Panc1 (cell line): Measurements from ENCODE around the gene TRAPPC10.

Experiments
- POLR2AphosphoS5 ChIP-seq: IDR thresholded peaks from 2 replicates; pipeline ENCODE4 v1.6.1; 2012; ENCODE audit warnings: mild to moderate bottlenecking, low read depth, low read length, moderate library complexity
- REST ChIP-seq, 2 experiments: IDR thresholded peaks; 2 replicates each; pipeline ENCODE4 v1.6.1; 2011 to 2012; ENCODE audit warnings: low read depth in 2 of 2, control low read depth in 1 of 2, low read length in 1 of 2, mild to moderate bottlenecking in 1 of 2, moderate library complexity in 1 of 2; ENCODE audit not compliant: insufficient read depth in 1 of 2
- TF ChIP-seq, protein P1 (sequence below): fragments of 450-650 bp; IDR thresholded peaks from 2 replicates; pipeline ENCODE4 v1.5.1; 2017; ENCODE audit warnings: mild to moderate bottlenecking

DNA sequence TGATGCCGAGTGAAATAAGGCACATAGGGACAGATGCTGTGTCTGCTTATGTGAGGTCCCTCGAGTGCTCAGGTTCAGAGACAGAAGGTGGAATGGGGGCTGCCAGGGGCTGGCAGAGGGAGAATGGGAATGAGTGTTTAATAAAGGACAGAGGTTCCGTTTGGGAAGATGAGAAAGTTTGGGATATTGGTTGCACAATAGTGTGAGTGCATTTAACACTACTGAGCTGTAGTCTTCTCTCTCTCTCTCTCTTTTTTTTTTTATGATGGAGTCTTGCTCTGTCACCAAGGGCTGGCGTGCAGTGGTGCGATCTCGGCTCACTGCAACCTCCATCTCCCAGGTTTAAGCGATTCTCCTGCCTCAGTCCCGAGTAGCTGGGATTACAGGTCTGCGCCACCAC is 44.9 kb downstream of the TRAPPC10 start:
- TF ChIP-seq REST (IDR thresholded peaks at IDR 0.05; ENCODE audit: insufficient read depth in 1 of 2, low read depth in 2 of 2, low read length in 1 of 2) (no peak), POLR2AphosphoS5 (no peak)
- TF ChIP-seq, protein P1, sequence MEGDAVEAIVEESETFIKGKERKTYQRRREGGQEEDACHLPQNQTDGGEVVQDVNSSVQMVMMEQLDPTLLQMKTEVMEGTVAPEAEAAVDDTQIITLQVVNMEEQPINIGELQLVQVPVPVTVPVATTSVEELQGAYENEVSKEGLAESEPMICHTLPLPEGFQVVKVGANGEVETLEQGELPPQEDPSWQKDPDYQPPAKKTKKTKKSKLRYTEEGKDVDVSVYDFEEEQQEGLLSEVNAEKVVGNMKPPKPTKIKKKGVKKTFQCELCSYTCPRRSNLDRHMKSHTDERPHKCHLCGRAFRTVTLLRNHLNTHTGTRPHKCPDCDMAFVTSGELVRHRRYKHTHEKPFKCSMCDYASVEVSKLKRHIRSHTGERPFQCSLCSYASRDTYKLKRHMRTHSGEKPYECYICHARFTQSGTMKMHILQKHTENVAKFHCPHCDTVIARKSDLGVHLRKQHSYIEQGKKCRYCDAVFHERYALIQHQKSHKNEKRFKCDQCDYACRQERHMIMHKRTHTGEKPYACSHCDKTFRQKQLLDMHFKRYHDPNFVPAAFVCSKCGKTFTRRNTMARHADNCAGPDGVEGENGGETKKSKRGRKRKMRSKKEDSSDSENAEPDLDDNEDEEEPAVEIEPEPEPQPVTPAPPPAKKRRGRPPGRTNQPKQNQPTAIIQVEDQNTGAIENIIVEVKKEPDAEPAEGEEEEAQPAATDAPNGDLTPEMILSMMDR: no peak
